Effector CD8-positive, alpha-beta T cell (primary cell): Measurements from ENCODE around the gene RABL2A.
"Not testable (repeated sequence)": the region's sequence is repeated elsewhere in the genome, so short reads cannot be mapped to it uniquely, and the experiment has no call there.

Experiments used
- DNase-seq: peaks from one replicate; lab custom pipeline; 2025; lab: John Stamatoyannopoulos, UW
- total RNA-seq, 4 experiments: gene quantifications; one replicate each; lab custom pipeline; 2026; lab: John Stamatoyannopoulos, UW

RABL2A gene
- total RNA-seq, result 5.8 to 14.3 (median 8.0) reads per million in 4 experiments

- DNase-seq, result not testable (repeated sequence)
These were observed at the start of gene RABL2A for GRCh38 chr2:113626616-113627330. Gene RABL2A, plus strand, starts transcription at chr2:113627266. Its CDS starts 1,341 bp downstream, at chr2:113628607.

- DNase-seq, result not testable (repeated sequence)
These were observed 48.6 kb upstream of the RABL2A start for GRCh38 chr2:113578508-113578907.

- DNase-seq, result not testable (repeated sequence)
These were observed 44.6 kb upstream of the RABL2A start for GRCh38 chr2:113582473-113582872.

- DNase-seq, result not testable (repeated sequence)
These were observed 43.4 kb upstream of the RABL2A start for GRCh38 chr2:113583521-113584225.

GRCh38 chr2:113584311-113585092, 42.6 kb upstream of the RABL2A start:
- DNase-seq, result not testable (repeated sequence)

GRCh38 chr2:113587201-113587600, 39.9 kb upstream of the RABL2A start:
- DNase-seq, result not testable (repeated sequence)

- not testable (repeated sequence) for DNase-seq
These were observed 37.5 kb upstream of the RABL2A start for GRCh38 chr2:113589591-113589990.

- not testable (repeated sequence) for DNase-seq
These were observed 35.1 kb upstream of the RABL2A start for GRCh38 chr2:113591926-113592325.

GRCh38 chr2:113593280-113593679, 33.8 kb upstream of the RABL2A start:
- DNase-seq, result not testable (repeated sequence)

- not testable (repeated sequence) for DNase-seq
These were observed 31.3 kb upstream of the RABL2A start for GRCh38 chr2:113595725-113596124.

- DNase-seq, result not testable (repeated sequence)
These were observed 29.9 kb upstream of the RABL2A start for GRCh38 chr2:113597164-113597563.

- not testable (repeated sequence) for DNase-seq
These were observed 29.5 kb upstream of the RABL2A start for GRCh38 chr2:113597572-113597971.

GRCh38 chr2:113598180-113598579, 28.9 kb upstream of the RABL2A start:
- DNase-seq, result not testable (repeated sequence)

GRCh38 chr2:113598738-113599137, 28.3 kb upstream of the RABL2A start:
- not testable (repeated sequence) for DNase-seq

GRCh38 chr2:113599208-113599607, 27.9 kb upstream of the RABL2A start:
- DNase-seq, result not testable (repeated sequence)

GRCh38 chr2:113602040-113602769, 24.9 kb upstream of the RABL2A start:
- DNase-seq, result not testable (repeated sequence)

GRCh38 chr2:113602869-113603466, 24.1 kb upstream of the RABL2A start:
- no peak for DNase-seq

- not testable (repeated sequence) for DNase-seq
These were observed 23.5 kb upstream of the RABL2A start for GRCh38 chr2:113603467-113604084.

GRCh38 chr2:113604085-113604477, 23.0 kb upstream of the RABL2A start:
- DNase-seq, result not testable (repeated sequence)

- not testable (repeated sequence) for DNase-seq
These were observed 22.4 kb upstream of the RABL2A start for GRCh38 chr2:113604661-113605060.
